ENCODE data around the gene AKNA. TPM values are rescaled to one million over a fixed set of nuclear protein-coding genes. Genes with fewer than 3 reads are reported as not detected.
"Not testable (repeated sequence)": the region's sequence is repeated elsewhere in the genome, so short reads cannot be mapped to it uniquely, and the experiment has no call there.

AKNA gene
- total and polyA plus RNA-seq, 2 experiments from 2014 or later: 6.6 to 13.8 TPM

DNA sequence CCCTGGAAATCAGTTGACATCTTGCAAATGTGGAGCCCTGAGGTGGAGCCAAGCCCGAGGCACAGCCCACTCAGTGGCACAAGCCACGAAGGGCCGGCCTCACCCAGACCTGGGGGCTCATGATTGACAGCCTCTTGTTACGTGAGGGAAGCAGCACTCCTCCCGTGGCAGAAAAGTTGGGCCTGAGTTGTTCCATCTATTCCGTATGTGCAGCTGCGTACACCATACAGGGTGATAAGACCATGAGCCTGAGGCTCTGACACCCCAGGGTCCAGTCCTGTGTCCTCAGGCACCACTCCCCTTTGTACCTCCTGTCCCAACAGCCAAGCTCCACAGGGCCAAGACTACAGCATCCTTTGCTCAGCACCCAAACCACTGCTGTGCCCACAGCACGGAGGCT, 60.0 kb downstream of the AKNA start:
- Histone ChIP-seq H4K20me1 (ENCODE audit: insufficient read depth, poor library complexity, severe bottlenecking) (no peaks in the 10 kb centered on the region), H3K36me3 (replicated peaks; ENCODE audit: insufficient read depth, low read depth) (no peaks in the 10 kb centered on the region), H2AFZ (peak overlapping the region; percentile 13), H3K4me1 (ENCODE audit: insufficient read depth) (peaks cover 19% of the 10 kb centered on the region), H3K79me2 (peaks cover 2% of the 10 kb centered on the region), H3K27ac (peak overlapping the region; percentile 72), H3K9me3 (ENCODE audit: low read depth) (no peaks in the 10 kb centered on the region), H3K9me2 (replicated peaks; ENCODE audit: insufficient read depth) (no peaks in the 10 kb centered on the region), H3K4me3 (no peak overlapping the region), H3K27me3 (no peaks in the 10 kb centered on the region), H3K4me2 (no peak overlapping the region)
- 93% methylated on average over 8 of the region's 8 CpGs for WGBS (ENCODE audit: low lambda C conversion rate, missing lambda C conversion rate)
- no peak for TF ChIP-seq EZH2 (IDR thresholded peaks at IDR 0.05; ENCODE audit: borderline replicate concordance)
- peak; percentile 53 for DNase-seq (ENCODE audit: low spot score)

- H3K27ac ChIP-seq; H3K27me3 ChIP-seq; H3K4me3 ChIP-seq; H4K20me1 ChIP-seq (ENCODE audit: insufficient read depth, poor library complexity, severe bottlenecking); H3K9me3 ChIP-seq (ENCODE audit: low read depth); H3K36me3 ChIP-seq (replicated peaks; ENCODE audit: insufficient read depth, low read depth); H2AFZ ChIP-seq; H3K4me2 ChIP-seq; H3K9me2 ChIP-seq (replicated peaks; ENCODE audit: insufficient read depth); H3K79me2 ChIP-seq: not testable (repeated sequence)
- WGBS (ENCODE audit: low lambda C conversion rate, missing lambda C conversion rate): 79% methylated on average over 3 of the region's 3 CpGs
- peak; percentile 48 for DNase-seq (ENCODE audit: low spot score)
- H3K4me1 ChIP-seq (ENCODE audit: insufficient read depth): peaks cover 19% of the 10 kb centered on the region
Observed at GRCh38 chr9:114325684-114326254, 62.0 kb downstream of the AKNA start.

- H3K4me2 ChIP-seq; DNase-seq (ENCODE audit: low spot score): not testable (repeated sequence)
- 89% methylated on average over 9 of the region's 9 CpGs for WGBS (ENCODE audit: low lambda C conversion rate, missing lambda C conversion rate)
Observed at GRCh38 chr9:114324965-114325364, 62.8 kb downstream of the AKNA start.

GRCh38 chr9:114324492-114324891, 63.3 kb downstream of the AKNA start:
- TF ChIP-seq EZH2 (IDR thresholded peaks at IDR 0.05; ENCODE audit: borderline replicate concordance) (no peak), EZH2phosphoT487 (IDR thresholded peaks at IDR 0.05; ENCODE audit: low read depth, severe bottlenecking, unreplicated experiment) (no peak)
- TF ChIP-seq, protein P1, sequence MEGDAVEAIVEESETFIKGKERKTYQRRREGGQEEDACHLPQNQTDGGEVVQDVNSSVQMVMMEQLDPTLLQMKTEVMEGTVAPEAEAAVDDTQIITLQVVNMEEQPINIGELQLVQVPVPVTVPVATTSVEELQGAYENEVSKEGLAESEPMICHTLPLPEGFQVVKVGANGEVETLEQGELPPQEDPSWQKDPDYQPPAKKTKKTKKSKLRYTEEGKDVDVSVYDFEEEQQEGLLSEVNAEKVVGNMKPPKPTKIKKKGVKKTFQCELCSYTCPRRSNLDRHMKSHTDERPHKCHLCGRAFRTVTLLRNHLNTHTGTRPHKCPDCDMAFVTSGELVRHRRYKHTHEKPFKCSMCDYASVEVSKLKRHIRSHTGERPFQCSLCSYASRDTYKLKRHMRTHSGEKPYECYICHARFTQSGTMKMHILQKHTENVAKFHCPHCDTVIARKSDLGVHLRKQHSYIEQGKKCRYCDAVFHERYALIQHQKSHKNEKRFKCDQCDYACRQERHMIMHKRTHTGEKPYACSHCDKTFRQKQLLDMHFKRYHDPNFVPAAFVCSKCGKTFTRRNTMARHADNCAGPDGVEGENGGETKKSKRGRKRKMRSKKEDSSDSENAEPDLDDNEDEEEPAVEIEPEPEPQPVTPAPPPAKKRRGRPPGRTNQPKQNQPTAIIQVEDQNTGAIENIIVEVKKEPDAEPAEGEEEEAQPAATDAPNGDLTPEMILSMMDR (IDR thresholded peaks at IDR 0.05; ENCODE audit: poor library complexity): no peak
- no peaks in the 10 kb centered on the region for H3K9me3 ChIP-seq (ENCODE audit: low read depth)
- no peak overlapping the region for H3K27ac ChIP-seq
- H4K20me1 ChIP-seq (ENCODE audit: insufficient read depth, poor library complexity, severe bottlenecking): no peaks in the 10 kb centered on the region
- no peaks in the 10 kb centered on the region for H3K9me2 ChIP-seq (replicated peaks; ENCODE audit: insufficient read depth)
- no peak overlapping the region for H2AFZ ChIP-seq
- WGBS (ENCODE audit: low lambda C conversion rate, missing lambda C conversion rate): 93% methylated on average over 8 of the region's 8 CpGs
- peak; percentile 41 for DNase-seq (ENCODE audit: low spot score)
- H3K4me3 ChIP-seq: no peak overlapping the region
- peaks cover 19% of the 10 kb centered on the region for H3K4me1 ChIP-seq (ENCODE audit: insufficient read depth)
- H3K36me3 ChIP-seq (replicated peaks; ENCODE audit: insufficient read depth, low read depth): no peaks in the 10 kb centered on the region
- peaks cover 2% of the 10 kb centered on the region for H3K79me2 ChIP-seq
- no peak overlapping the region for H3K4me2 ChIP-seq
- H3K27me3 ChIP-seq: no peaks in the 10 kb centered on the region

More at GRCh38 chr9:114324965-114325364, 62.8 kb downstream of the AKNA start:
- H3K9me2 ChIP-seq (replicated peaks; ENCODE audit: insufficient read depth); H3K27ac ChIP-seq; H4K20me1 ChIP-seq (ENCODE audit: insufficient read depth, poor library complexity, severe bottlenecking); H2AFZ ChIP-seq; H3K79me2 ChIP-seq; H3K9me3 ChIP-seq (ENCODE audit: low read depth); H3K4me3 ChIP-seq; H3K27me3 ChIP-seq; H3K36me3 ChIP-seq (replicated peaks; ENCODE audit: insufficient read depth, low read depth): not testable (repeated sequence)
- H3K4me1 ChIP-seq (ENCODE audit: insufficient read depth): peaks cover 19% of the 10 kb centered on the region

DNA sequence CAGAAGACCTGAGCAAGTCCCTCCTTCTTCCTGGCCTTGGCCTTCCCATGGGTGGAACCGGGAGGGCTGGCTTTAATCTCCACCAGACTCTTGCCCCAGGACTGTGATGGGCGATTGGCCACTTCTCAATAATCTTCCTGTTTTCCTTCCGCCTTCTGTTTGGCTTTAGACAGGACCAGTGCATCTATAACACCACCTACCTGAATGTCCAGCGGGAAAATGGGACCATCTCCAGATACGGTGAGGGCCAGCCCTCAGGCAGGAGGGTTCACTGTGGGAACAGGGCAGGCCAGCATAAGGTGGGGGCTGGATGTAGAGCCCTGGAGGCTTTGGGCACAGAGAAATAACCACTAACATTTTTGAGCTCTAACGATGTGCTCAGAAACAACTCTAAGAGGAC, 63.9 kb downstream of the AKNA start:
- H4K20me1 ChIP-seq (ENCODE audit: insufficient read depth, poor library complexity, severe bottlenecking); H3K9me2 ChIP-seq (replicated peaks; ENCODE audit: insufficient read depth); H3K36me3 ChIP-seq (replicated peaks; ENCODE audit: insufficient read depth, low read depth); H3K79me2 ChIP-seq; H3K9me3 ChIP-seq (ENCODE audit: low read depth); H3K4me3 ChIP-seq; H3K27me3 ChIP-seq; H2AFZ ChIP-seq; H3K27ac ChIP-seq; H3K4me2 ChIP-seq; DNase-seq (ENCODE audit: low spot score): not testable (repeated sequence)
- 76% methylated on average over 6 of the region's 6 CpGs for WGBS (ENCODE audit: low lambda C conversion rate, missing lambda C conversion rate)
- H3K4me1 ChIP-seq (ENCODE audit: insufficient read depth): peaks cover 13% of the 10 kb centered on the region

DNA sequence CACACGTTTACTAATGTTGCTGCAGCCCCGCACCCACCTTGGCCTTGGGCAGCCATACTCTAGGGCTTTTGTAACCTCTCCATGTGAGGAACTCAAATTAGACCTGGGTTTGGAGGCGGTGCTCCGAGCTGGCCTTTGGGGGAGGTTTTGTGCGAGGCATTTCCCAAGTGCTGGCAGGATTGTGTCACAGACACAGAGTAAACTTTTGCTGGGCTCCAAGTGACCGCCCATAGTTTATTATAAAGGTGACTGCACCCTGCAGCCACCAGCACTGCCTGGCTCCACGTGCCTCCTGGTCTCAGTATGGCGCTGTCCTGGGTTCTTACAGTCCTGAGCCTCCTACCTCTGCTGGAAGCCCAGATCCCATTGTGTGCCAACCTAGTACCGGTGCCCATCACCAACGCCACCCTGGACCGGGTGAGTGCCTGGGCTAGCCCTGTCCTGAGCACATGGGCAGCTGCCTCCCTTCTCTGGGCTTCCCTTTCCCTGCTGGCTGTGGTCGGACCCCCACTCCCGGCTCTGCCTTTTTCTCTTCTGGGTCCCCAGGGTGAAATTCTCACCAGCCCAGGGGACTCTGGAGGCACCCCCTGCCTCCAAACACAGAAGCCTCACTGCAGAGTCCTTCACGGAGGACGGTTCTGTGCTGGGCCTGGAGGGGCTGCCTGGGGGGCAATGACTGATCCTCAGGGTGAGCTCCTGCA, 64.8 kb downstream of the AKNA start, which contains the start of gene ORM1:
TSS of gene ORM1 (plus strand) at position 268 of the 701 bp plus-strand sequence. CDS start at position 304, 36 bp downstream.
- not testable (repeated sequence) for H2AFZ ChIP-seq; H3K9me3 ChIP-seq (ENCODE audit: low read depth); H3K4me2 ChIP-seq; DNase-seq (ENCODE audit: low spot score); H3K27ac ChIP-seq; H3K4me1 ChIP-seq (ENCODE audit: insufficient read depth); H3K36me3 ChIP-seq (replicated peaks; ENCODE audit: insufficient read depth, low read depth); H3K4me3 ChIP-seq; H3K79me2 ChIP-seq; H3K9me2 ChIP-seq (replicated peaks; ENCODE audit: insufficient read depth); H4K20me1 ChIP-seq (ENCODE audit: insufficient read depth, poor library complexity, severe bottlenecking); H3K27me3 ChIP-seq
- 75% methylated on average over 8 of the region's 15 CpGs for WGBS (ENCODE audit: low lambda C conversion rate, missing lambda C conversion rate)

DNA sequence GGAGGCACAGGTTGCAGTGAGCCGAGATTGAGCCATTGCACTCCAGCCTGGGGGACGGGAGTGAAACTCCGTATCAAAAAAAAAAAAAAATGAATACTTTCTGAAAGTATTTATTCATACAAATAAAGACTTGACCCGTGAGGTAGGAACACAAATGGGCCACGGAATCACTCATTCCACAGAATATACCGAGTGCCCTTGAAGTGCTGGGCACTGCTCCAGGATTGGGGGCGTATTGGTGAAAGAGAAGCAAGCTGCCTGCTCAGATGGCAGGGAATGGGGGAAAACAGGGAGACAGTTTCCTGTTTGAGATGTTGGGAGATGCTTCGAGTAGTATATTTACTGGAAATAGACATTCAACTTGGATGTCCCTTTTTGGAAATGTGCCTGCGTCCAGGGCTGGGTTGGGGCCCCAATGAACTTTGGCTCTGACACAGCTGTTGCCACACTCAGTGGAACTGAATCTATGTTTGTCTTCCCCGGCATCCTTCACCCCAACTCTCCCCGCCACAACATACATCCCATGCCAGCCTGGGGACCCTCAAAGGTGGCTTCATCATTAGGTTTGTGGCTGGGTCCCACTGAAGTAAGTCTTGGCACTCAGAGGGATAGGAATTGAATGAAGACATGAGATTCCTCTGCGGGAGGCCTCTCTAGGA, 65.5 kb downstream of the AKNA start:
- H3K9me3 ChIP-seq (ENCODE audit: low read depth); H3K27ac ChIP-seq; H3K79me2 ChIP-seq; DNase-seq (ENCODE audit: low spot score); H3K36me3 ChIP-seq (replicated peaks; ENCODE audit: insufficient read depth, low read depth); H3K9me2 ChIP-seq (replicated peaks; ENCODE audit: insufficient read depth); H4K20me1 ChIP-seq (ENCODE audit: insufficient read depth, poor library complexity, severe bottlenecking); H3K27me3 ChIP-seq; H2AFZ ChIP-seq; H3K4me1 ChIP-seq (ENCODE audit: insufficient read depth); H3K4me3 ChIP-seq; H3K4me2 ChIP-seq: not testable (repeated sequence)
- WGBS (ENCODE audit: low lambda C conversion rate, missing lambda C conversion rate): 87% methylated on average over 12 of the region's 12 CpGs

Measured in hepatocyte (in vitro differentiated cells).